HEK293 (cell line): ENCODE measurements around the gene NEURL1.

Experiments used
- ZBTB7A ChIP-seq: fragments of 450-650 bp; formaldehyde crosslinking; IDR thresholded peaks from 2 replicates; pipeline ENCODE4 v1.5.1; 2016; ENCODE audit warnings: low read depth, missing biosample characterization, missing genetic modification characterization
- ZNF169 ChIP-seq: fragments of 450-650 bp; formaldehyde crosslinking; IDR thresholded peaks from 2 replicates; pipeline ENCODE4 v1.5.1; 2016; ENCODE audit warnings: missing biosample characterization, missing genetic modification characterization
- ZNF324 ChIP-seq: fragments of 450-650 bp; formaldehyde crosslinking; IDR thresholded peaks from 2 replicates; pipeline ENCODE4 v1.5.1; 2016; ENCODE audit warnings: missing biosample characterization, missing genetic modification characterization
- ZNF510 ChIP-seq: fragments of 450-650 bp; formaldehyde crosslinking; IDR thresholded peaks from 2 replicates; pipeline ENCODE4 v1.5.1; 2018; ENCODE audit warnings: mild to moderate bottlenecking, missing genetic modification characterization, missing biosample characterization; ENCODE audit not compliant: insufficient replicate concordance
- ZNF747 ChIP-seq: fragments of 450-650 bp; formaldehyde crosslinking; IDR thresholded peaks from 2 replicates; pipeline ENCODE4 v1.5.1; 2016; ENCODE audit warnings: missing biosample characterization, missing genetic modification characterization
- TF ChIP-seq, protein P1 (sequence below): fragments of 450-650 bp; formaldehyde crosslinking; IDR thresholded peaks from 2 replicates; pipeline ENCODE4 v1.5.1; 2016; ENCODE audit warnings: missing biosample characterization, missing genetic modification characterization
- TF ChIP-seq, protein P2 (sequence below): fragments of 450-650 bp; formaldehyde crosslinking; IDR thresholded peaks from 2 replicates; pipeline ENCODE4 v1.5.1; 2016; ENCODE audit warnings: missing biosample characterization, missing genetic modification characterization, low read depth
- TF ChIP-seq, protein P3 (sequence below): fragments of 450-650 bp; formaldehyde crosslinking; IDR thresholded peaks from 2 replicates; pipeline ENCODE4 v1.5.1; 2016; ENCODE audit warnings: missing biosample characterization, missing genetic modification characterization

DNA sequence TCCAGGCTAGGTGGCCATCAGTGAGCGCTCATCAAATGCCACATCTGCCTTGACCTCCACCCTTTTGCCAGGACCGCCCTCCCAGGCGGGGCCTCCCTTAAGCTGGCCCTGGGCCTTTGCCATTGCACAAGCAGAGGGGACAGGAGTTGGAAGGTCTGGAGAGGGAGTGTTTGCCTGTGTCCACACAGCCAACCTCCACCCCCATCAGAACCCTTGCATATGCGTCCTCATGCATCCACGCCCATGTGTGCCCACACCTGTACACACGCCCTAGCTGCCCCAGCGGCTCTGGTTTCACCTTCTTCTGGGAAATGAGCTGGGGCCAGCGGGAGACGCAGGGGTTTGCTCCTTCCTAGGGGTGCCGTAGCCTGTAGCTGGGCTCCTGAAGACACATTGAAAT, 64.0 kb downstream of the NEURL1 start:
- TF ChIP-seq, protein P1, sequence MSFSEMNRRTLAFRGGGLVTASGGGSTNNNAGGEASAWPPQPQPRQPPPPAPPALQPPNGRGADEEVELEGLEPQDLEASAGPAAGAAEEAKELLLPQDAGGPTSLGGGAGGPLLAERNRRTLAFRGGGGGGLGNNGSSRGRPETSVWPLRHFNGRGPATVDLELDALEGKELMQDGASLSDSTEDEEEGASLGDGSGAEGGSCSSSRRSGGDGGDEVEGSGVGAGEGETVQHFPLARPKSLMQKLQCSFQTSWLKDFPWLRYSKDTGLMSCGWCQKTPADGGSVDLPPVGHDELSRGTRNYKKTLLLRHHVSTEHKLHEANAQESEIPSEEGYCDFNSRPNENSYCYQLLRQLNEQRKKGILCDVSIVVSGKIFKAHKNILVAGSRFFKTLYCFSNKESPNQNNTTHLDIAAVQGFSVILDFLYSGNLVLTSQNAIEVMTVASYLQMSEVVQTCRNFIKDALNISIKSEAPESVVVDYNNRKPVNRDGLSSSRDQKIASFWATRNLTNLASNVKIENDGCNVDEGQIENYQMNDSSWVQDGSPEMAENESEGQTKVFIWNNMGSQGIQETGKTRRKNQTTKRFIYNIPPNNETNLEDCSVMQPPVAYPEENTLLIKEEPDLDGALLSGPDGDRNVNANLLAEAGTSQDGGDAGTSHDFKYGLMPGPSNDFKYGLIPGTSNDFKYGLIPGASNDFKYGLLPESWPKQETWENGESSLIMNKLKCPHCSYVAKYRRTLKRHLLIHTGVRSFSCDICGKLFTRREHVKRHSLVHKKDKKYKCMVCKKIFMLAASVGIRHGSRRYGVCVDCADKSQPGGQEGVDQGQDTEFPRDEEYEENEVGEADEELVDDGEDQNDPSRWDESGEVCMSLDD = no peak
- TF ChIP-seq, protein P2, sequence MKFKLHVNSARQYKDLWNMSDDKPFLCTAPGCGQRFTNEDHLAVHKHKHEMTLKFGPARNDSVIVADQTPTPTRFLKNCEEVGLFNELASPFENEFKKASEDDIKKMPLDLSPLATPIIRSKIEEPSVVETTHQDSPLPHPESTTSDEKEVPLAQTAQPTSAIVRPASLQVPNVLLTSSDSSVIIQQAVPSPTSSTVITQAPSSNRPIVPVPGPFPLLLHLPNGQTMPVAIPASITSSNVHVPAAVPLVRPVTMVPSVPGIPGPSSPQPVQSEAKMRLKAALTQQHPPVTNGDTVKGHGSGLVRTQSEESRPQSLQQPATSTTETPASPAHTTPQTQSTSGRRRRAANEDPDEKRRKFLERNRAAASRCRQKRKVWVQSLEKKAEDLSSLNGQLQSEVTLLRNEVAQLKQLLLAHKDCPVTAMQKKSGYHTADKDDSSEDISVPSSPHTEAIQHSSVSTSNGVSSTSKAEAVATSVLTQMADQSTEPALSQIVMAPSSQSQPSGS (tag by site-specific recombination) = no peak
- no peak for TF ChIP-seq ZNF169 (tag by site-specific recombination)
- no peak for TF ChIP-seq ZNF747 (tag by site-specific recombination)
- TF ChIP-seq, protein P3, sequence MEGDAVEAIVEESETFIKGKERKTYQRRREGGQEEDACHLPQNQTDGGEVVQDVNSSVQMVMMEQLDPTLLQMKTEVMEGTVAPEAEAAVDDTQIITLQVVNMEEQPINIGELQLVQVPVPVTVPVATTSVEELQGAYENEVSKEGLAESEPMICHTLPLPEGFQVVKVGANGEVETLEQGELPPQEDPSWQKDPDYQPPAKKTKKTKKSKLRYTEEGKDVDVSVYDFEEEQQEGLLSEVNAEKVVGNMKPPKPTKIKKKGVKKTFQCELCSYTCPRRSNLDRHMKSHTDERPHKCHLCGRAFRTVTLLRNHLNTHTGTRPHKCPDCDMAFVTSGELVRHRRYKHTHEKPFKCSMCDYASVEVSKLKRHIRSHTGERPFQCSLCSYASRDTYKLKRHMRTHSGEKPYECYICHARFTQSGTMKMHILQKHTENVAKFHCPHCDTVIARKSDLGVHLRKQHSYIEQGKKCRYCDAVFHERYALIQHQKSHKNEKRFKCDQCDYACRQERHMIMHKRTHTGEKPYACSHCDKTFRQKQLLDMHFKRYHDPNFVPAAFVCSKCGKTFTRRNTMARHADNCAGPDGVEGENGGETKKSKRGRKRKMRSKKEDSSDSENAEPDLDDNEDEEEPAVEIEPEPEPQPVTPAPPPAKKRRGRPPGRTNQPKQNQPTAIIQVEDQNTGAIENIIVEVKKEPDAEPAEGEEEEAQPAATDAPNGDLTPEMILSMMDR (tag by site-specific recombination) = no peak
- no peak for TF ChIP-seq ZNF510
- no peak for TF ChIP-seq ZBTB7A
- TF ChIP-seq ZNF324 (tag by site-specific recombination) = no peak
